Activated CD8-positive, alpha-beta memory T cell treated with anti-CD3 and anti-CD28 coated beads for 4 hours (primary cell): ENCODE results near the gene RIMS1.
"Not testable (repeated sequence)": the region's sequence is repeated elsewhere in the genome, so short reads cannot be mapped to it uniquely, and the experiment has no call there.

Experiments
- DNase-seq, 2 donors: peaks; one replicate each; pipeline ENCODE4 v3.0.0-alpha.2; 2020; ENCODE audit warnings: low read depth in 2 of 2

Gene RIMS1

DNA sequence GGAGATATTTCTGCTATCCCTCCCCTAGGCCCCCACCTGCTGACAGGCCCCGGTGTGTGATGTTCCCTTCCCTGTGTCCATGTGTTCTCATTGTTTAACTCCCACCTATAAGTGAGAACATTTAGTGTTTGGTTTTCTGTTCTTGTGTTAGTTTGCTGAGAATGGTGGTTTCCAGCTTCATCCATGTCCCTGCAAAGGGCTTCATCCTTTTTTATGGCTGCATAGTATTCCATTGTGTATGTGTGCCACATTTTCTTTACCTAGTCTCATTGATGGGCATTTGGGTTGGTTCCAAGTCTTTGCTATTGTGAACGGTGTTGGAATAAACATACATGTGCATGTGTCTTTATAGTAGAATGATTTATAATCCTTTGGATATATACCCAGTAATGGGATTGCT is 448.9 kb downstream of the RIMS1 start:
- DNase-seq, result not testable (repeated sequence)

DNA sequence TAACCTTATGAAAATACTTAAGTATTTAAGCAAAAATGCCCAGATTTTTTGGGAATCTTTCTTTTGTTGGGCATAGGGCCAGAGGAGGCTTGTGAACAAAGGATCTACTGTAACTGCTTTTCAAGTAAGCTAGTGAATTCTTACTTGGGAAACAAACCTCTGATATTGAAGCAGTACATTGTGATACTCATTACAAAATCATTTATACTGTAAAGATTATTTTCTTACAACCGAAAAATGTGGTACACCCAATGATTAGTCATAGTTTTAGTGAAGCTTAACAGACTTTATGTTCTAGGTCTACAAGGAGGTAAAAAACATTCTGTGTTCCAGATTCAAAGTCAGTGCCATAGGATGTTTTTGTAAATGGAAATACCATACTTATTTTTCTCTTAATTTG is 462.6 kb downstream of the RIMS1 start:
- no peak for DNase-seq

DNA sequence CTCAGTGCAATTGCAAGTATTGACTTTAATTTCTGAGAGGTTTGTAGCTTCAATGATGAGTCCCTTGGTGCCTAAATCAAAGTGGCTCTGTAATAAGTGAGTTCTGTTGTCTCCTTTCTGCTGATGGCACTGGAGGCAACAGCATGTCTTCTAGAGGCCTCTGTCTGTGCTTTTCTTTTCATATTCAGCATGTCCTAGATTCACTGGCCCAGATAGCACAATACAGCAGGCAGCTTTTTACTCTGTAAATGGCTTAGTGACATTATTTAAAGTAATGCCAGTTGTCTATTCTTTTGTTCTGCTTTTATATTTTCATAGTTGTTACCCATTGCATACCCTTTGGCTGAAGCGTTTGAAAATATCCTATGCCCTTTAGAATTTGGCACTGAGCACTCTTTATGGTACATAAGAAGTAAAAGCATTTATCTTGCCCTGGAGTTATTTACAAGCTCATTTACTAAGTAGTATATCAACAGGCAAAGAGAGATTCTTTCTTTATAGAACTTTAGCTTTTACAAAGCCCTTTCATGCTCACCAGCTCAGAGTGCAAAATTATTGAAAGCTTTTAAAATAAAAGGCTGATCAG is 464.0 kb downstream of the RIMS1 start:
- no peak for DNase-seq

DNA sequence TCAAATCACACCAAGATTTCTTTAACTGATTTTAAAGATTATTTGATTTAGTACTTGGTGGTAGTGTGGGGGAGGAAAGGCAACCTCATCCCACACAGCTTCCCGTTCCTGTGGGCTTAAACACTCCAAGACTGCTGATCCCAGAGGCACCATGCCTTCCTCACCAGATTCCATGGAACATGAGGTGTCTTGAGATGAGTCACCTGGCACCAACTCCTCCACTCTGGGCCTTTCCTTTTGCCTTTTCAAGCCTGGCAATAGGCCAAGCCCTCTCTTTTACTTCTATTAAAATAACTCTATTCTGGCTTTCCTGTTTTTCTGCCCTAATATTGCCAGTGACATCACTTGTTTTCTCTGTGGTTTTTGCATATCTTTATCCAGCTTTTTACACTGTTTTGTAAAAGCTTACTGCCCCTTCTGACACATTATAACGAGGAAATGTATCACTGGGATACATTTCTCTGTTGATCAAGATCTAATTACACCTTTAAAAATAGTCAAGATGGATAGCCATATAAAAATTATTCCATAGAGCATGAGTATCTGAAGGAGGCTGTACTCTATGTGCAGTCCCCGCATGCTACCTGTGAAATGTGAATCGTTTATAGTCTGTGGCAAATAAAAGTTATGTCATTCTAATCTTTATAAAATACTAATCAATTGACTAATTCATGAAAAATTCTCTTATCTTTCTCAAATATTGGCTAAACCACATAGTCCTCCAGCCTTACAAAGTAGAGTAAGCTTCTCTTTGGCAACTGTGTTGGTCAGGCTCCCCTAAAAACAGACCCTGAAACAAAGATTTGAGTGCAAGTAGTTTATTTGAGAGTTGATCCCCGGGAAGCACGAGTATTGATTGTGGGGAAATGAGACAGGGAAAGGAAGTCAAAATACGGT is 477.7 kb downstream of the RIMS1 start:
- no peak for DNase-seq

DNA sequence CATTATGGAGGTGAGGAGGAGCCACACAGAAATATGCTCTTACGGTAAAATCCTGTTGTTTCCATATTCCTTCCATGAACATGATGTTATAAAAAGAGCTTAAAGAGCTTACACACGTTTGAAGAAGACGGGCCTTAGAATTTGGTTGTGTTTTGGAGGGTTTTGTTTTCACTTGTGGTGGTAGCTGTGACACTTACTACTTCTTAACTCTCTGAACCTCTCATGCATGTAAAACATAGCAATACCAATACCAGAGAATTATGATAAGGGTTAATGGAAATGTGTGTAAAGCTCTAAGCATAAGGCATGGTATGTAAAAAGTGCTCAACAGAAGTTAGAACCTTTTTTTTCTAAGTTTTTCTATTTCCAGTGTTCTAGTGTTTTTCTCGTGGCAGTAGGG is 479.4 kb downstream of the RIMS1 start:
- DNase-seq, result no peak

DNA sequence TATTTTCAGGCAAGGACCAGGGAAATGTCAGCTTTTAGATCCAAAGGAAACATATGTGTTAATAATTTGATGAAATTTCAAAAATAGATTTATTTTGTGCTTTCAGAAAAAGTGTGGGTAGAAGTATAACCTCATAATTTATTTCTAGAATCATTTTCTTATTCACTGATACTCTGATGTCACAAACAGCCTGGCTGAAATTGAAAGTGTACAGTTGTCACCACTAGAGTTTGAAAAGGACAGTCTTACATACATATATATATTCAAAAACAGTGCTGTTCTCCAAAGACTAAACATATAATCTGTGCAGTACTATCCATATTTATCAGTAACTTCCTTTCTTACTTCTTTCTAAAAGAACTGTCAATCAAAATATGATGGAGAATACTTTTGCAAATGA is 481.1 kb downstream of the RIMS1 start:
- DNase-seq, result no peak

DNA sequence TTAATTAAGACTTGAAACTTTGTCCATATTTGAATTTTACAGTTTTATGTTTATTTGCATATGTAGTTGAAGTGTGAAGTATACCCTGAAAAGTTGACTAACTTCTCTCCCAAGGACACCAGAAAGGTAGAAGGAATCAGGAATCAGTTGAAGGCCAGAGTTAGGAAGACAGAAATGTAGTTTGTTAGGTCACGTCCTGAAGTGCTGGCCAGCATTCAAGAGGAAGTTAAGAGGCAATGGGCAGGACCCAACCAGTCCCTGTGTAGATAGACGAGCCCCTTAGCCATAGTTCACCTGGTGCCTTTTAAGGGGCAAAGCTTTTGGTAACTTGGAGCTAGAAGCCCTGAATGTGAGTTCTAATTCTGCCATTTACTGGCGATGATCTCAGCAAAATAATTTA is 485.1 kb downstream of the RIMS1 start:
- no peak for DNase-seq

DNA sequence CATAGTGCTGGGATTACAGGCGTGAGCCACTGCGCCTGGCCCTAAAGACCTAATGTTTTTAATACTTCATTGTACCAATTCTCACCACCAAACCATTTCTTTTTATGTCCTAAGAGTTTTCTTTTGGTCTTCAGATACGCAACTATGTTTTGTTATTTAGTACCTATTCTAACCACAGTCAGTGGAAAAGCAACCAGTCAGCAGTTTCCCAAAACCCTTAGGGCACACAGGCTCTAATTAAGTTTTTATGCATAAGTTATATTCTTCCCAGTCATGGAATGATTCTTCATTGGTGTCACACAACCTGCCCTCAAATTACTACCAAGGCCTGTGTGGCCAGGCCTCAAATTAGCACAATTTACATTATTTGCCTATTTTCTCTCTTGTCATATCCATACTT is 487.8 kb downstream of the RIMS1 start:
- DNase-seq, result no peak

DNA sequence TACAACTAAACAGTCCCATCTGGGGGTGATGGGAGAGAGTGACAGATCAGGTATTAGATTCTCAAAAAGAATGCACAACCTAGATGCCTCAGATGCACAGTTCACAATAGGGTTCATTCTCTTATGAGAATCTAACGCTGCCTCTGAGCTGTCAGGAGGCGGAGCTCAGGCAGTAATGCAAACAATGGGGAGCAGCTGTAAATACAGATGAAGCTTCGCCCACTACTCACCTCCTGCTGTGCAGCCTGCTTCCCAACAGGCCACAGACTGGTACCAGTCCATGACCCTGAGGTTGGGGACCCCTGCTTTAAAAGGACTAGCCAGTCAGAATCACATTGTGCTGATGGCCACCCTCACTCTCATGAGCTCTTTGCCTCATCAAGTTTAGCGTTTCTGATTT is 488.5 kb downstream of the RIMS1 start:
- no peak for DNase-seq

DNA sequence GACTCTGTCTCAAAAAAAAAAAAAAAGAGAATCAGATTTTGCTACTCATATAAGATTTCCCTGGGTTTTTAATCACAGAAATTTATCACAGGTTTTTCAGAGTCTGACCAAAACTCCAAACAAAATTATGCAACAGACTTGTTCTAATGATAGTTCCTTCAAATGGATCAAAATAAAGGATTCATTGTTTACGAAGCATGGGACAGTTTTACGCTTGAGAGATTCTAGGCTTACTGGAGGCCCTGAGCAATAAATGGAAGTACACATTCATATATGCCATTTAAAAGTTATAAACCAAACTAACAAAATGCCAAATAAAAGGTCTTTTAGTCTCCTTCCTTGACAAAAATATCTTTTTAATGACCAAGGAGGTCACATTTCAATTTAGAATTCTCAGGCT is 490.4 kb downstream of the RIMS1 start:
- no peak for DNase-seq

DNA sequence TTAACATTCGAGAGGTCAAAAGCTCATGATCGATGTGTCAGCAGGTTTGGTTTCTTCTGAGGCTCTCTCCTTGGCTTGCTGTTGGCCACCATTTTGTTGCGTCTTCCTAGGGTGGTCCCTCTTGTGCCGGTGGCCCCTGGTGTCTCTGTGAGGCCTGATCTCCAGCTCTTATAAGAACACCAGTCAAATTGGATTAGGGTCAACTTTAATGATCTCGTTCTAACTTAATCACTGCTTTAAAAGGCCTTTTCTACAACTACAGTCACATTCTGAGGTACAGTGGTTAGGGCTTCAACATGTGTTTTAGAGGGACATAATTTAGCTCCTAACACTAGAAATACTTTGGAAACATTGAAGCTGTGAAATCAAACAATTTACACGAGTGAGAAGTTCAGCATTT is 494.7 kb downstream of the RIMS1 start:
- no peak for DNase-seq

DNA sequence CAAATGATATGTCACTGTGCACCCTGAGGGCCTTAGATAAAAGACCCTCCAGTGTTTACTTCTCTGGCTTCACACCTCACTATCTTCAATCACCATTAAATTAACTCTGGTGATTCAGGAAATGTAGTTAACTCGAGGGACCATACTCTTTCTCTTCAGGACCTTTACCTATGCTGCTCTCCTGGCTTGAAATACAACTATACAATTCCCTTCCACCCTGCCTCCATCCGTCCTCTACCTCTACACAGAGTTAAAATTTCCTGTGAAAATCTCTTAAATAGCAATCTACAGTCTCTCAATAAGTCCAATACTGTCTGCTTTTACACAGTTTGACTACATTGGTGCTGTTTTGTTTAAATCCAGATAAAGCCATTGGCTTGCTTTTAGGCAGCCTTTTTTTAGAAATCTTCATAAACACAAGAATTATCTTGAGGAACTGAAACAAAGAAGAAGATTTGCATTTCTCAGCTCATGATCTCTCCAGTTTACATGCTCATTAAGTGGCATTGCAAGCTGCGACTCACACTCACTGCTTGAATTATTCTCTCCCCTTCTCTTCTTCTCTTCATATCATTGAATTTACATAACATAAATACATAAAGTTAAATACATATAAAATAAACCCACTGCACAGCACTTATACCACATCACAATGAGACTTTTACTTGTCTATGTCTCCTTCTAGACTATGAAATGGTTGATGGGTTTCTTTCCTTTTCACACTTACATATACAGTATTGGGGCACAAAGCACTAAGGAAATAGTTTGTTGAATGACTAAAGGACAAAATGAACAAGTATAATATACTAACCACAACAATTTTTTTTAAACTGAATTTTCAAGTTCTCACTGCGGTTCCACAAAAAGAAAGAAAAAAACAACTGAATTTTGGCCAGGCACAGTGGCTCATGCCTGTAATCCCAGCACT is 496.5 kb downstream of the RIMS1 start:
- no peak for DNase-seq

DNA sequence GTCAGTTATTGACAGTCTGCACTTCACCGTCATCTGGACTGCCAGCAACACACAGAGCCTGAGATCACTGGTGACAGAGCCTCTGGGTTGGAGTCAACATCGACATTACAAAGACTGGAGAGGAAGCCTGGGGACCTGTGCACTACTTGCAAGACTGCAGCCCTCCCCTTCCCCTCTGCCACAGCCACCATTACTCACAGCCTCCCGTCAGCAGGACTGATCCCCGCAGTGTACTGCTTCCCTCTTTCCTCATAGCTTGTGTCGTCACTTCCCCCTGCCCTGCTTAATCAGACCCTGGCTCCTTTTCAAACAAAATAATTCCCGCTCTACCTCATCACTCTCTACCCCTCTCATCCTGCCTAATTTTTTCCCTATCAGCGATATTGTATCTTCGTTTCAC is 500.0 kb downstream of the RIMS1 start:
- DNase-seq, result no peak

DNA sequence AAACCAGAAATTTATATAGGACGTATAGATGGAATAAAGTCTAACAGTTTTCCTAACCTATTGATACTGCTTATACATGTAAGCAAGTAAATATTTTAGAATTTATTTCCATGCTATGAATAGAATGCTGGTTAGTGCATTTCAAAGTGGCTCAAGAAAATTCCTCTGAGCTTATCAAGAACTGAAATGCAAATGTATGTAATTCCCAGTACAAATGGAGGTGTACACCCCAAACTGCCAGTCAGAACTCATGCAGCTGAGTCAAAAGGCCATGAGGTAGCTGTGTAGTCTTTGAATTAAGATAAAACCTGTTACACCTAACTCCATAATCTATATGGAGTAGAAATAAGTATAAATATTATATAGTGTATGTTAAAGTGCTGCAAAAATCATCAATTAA is 503.3 kb downstream of the RIMS1 start:
- no peak for DNase-seq

DNA sequence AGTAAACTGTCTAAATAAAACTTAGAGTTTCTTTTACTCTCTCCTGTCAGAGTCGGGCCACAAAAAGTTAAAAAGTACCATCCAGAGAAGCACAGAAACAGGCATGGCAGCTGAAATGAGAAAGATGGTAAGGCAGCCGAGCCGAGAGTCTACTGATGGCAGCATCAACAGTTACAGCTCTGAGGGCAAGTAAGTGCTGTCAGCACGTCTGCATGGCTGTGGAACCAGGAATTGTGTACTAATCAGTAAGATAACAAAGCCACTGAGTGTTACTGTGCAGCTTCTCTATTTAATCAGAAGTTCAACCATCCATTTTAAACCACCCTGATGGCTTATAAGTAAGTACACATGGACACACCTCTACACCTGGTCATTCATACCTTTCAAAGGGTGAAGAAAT is 504.2 kb downstream of the RIMS1 start:
- DNase-seq, result no peak

DNA sequence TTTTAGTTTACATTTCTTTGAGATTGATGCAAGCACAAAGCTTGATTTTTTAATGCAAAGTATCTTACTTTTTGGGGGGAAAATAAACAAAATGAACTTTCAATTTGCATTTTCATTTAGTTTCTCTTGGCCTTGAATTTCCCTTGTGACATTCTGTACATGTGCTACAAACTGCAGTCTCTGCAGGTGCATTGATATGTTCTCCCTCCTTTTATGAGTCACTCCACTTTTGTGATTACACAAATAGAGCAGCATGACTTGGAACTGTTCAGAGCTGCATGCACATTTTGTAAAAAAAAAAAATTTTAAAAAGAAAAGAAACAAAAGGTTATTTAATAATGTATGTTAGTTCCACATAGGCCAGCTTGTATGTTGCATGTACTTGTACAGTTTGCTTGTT is 515.5 kb downstream of the RIMS1 start:
- no peak for DNase-seq

DNA sequence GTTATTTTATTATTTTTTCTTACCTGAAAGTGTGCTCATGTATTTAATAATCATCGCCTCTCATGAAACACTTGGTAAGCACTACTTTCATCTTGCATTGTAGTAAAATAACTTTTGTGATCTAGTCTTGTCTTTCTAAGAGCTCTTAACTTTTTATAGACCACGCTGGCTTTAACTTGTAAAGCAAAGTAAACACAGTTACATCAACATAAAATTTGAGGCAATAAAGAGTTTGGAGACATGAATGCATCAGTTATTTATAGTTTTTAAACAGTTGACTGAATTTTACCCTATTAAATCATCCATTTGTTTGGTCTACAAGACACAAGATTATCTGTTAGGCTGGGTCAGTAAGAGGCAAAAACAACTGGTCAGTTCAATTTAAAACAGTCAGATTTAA is 517.1 kb downstream of the RIMS1 start:
- DNase-seq, result no peak

DNA sequence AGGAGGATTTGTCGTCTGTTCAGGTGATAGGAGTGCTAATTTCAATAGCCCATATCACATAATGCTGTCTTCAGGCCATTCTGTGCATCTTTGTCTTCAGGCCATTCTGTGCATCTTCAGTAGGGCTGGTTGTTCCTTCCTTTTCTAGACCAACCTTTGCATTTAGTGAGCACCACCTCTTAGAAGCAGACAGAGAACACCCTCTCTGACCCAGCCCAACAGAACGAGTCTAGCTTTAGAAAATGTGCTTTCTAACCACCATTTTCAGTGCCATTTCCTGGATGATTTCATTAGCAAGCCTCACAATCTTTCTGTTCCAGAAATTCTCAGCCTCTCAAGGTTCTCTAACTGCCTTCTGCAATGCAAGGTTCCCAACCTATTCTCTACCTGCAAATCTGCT is 520.2 kb downstream of the RIMS1 start:
- DNase-seq, result no peak

DNA sequence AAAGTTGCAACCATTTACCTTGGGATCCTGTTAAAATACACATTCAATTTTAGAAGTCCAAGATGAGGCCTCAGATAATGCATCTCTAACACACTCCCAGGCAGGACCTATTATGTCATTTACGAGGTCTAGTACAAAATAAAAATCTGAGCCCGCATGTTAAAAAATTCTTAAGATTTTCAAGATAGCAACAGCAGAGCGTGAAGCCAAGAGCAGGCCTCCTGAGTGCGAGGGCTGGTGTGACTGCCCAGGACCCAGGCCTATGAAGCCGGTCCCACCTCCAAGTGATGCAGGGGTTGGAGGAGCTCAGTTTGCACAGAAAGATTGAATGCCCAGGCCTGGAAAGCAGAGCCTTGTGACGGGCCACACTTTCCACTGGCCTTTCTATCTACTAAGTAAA is 524.4 kb downstream of the RIMS1 start:
- DNase-seq, result no peak

DNA sequence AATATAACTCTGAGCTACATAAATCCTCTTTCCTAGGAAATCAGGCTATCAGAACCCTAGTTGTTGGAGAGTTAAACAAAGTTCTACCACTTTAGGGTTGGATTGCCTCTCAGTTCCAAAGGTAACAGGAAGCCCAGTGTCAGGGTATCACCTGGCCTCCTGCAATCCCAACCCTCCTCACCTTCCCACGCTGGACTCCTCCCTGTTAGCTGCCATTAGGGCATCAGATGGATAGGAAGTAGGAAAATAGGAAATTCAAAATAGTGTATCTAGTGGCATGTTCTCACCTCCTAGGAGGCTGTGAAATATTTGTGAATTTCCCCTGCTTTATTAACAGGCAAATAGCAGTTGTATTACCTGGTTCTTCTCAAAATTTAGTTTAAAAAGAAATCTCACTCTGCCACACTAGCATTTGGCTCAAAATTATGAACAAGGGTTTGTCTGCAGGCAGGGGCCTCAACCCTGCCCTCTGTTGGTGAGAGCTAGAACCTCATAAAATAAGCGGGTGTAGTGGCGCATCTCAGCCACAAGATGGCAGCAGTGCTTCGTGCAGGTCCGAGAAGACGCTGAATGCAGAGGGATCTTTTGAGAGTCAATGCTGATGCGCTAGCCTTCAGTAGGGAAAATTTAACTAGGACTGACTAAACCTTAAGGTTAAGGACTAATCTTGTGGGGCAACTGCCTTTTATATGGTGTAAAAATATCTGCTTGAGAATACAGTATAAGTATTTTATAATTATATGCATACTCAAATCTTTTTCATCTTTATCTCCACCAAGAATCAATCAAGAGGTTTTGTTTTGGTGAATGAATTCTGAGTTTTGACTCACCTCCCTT is 525.7 kb downstream of the RIMS1 start:
- DNase-seq, result peak; percentile 32 to 33

DNA sequence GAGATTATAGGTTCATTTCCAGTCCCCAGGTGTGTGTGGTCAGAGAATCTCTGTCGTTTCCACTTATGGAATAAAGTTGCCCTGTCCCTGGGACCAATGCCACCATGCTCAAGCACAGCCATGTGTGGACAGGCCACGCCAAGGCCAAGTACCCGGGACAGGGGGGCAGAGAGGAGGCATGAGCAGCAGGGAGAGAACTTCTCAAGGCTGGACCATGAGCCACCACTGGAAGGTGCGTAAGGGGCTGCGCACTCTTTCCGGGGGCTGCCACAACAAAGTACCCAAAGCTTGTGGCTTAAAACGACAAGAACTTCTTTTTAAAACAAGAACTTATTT is 526.3 kb downstream of the RIMS1 start:
- DNase-seq, result no peak

DNA sequence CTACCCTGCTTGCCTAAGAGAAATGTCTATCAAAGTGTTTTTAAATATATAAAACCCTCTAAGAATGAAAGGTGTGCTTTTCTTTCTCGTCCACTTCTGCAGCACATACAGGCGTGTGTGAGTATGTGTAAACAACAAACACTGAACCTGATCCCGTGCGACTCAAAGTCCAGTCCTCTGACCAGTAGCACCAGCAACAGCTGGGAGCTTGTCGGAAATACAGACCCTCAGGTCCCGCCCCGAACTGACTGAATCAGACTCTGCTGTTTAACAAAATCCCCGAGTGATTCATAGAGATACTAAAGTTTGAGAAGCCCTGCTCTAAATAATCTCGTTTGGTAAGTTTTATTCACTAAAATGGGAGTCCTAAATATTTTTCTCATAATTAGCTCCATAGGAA is 527.5 kb downstream of the RIMS1 start:
- DNase-seq, result no peak
